Measurements from ENCODE around the gene RPL37. TPM values are rescaled to one million over a fixed set of nuclear protein-coding genes. Genes with fewer than 3 reads are reported as not detected.

RPL37 gene
- polyA plus RNA-seq, 1 donor (not counting 4 experiments of a cell fraction or from before 2014, with no cell fraction given), result 3,448 TPM

DNA sequence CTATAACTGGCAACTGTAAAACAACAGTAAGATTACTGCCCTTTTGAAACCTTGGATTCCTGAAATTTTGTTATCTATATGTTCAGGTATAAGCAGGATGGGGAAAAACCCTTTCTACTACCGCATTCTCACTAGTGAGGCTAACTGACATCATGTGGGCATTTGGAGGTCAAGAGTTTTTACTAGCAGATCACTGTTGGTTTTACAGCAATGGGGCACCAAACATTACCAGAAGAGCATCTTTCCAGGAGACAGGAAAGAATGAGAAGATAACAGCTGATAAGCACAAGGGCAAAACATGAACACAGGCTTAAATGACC lies 58.4 kb downstream of the RPL37 start:
- Histone ChIP-seq H3K9me3 (ENCODE audit: control insufficient read depth, low read depth, low read length) (no peaks in the 10 kb centered on the region), H3K4me1 (ENCODE audit: control insufficient read depth, extremely low read depth, insufficient read depth, low read length) (peaks cover 13% of the 10 kb centered on the region), H2AFZ (ENCODE audit: control insufficient read depth, low read length) (no peak overlapping the region), H3K79me2 (ENCODE audit: control insufficient read depth, insufficient read depth, low read length) (peaks cover 44% of the 10 kb centered on the region), H3K4me2 (ENCODE audit: control insufficient read depth, extremely low read depth, insufficient read depth, low read depth, low read length) (no peak overlapping the region), H3K4me3 (ENCODE audit: control insufficient read depth in 2 of 3, extremely low read depth in 1 of 3, insufficient read depth in 2 of 3, low read depth in 1 of 3, low read length in 3 of 3) (no peak overlapping the region), H4K20me1 (ENCODE audit: control insufficient read depth, extremely low read depth, insufficient read depth, low read length) (peaks cover 3% of the 10 kb centered on the region), H3K27me3 (ENCODE audit: control insufficient read depth, extremely low read depth, insufficient read depth, low read length) (no peaks in the 10 kb centered on the region), H3K27ac (ENCODE audit: control insufficient read depth, insufficient read depth, low read length) (no peak overlapping the region), H3K9me1 (ENCODE audit: control insufficient read depth, extremely low read depth, insufficient read depth, low read length) (peaks cover 4% of the 10 kb centered on the region), H3K9ac (ENCODE audit: control insufficient read depth, extremely low read depth, insufficient read depth, low read length) (no peak overlapping the region), H3K36me3 (ENCODE audit: control insufficient read depth in 2 of 2, extremely low read depth in 1 of 2, insufficient read depth in 2 of 2, low read length in 2 of 2) (peaks cover 2 to 7% of the 10 kb centered on the region in 2 experiments)
- DNase-seq (ENCODE audit: low read depth, low spot score), result no peak
- dilution Hi-C loops (cut with MboI; ENCODE audit: extremely low pct_ligation_motif_present, low sequenced_read_pairs), result no loop called here
- FAIRE-seq, result no peak
- TF ChIP-seq EZH2 (IDR thresholded peaks at IDR 0.05; ENCODE audit: low read length), result no peak
- TF ChIP-seq, protein P1, sequence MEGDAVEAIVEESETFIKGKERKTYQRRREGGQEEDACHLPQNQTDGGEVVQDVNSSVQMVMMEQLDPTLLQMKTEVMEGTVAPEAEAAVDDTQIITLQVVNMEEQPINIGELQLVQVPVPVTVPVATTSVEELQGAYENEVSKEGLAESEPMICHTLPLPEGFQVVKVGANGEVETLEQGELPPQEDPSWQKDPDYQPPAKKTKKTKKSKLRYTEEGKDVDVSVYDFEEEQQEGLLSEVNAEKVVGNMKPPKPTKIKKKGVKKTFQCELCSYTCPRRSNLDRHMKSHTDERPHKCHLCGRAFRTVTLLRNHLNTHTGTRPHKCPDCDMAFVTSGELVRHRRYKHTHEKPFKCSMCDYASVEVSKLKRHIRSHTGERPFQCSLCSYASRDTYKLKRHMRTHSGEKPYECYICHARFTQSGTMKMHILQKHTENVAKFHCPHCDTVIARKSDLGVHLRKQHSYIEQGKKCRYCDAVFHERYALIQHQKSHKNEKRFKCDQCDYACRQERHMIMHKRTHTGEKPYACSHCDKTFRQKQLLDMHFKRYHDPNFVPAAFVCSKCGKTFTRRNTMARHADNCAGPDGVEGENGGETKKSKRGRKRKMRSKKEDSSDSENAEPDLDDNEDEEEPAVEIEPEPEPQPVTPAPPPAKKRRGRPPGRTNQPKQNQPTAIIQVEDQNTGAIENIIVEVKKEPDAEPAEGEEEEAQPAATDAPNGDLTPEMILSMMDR (optimal IDR thresholded peaks at IDR 0.05 in 1 of 3, IDR thresholded peaks at IDR 0.05 in 1 of 3, conservative IDR thresholded peaks at IDR 0.05 in 1 of 3; ENCODE audit: extremely low read depth in 1 of 3, insufficient read depth in 2 of 3, low read length in 3 of 3), result no peak

DNA sequence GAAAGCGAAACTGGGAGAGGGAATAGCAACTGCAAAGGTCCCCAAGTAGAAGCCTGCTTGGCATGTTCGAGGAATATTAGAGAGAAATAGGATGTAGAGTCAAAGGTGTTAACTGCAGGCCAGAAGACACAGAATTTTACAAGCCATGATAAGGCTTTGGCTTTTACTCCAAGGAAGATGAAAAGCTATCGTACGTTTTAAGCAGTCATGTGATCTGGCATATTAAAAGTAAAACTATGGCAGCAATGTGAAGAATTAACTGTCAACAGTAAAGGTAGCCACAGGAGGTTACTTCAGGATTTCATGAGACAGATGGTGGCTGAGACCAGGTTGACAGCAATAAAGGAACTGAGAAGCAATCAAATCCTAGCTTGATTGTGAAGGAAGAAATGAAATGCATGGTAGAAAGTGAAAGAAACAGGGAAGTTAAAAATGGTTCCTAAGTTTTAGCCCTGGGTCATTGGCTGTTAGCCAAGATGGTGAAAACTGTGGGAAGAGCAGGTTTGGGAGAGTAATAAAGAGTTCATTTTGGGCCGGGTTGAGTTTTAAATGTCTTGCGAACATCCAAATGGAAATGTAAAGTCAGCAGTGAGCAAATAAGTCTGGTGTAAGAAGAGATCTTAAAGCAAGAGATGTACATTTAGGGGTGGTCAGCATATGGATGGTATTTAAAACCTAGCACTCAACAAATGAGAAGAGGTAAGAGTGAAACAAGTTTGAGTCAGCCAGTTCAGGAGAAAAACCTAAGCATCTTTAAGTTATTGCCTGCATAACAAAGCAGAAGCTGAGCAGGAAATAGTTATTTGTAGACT lies 59.0 kb downstream of the RPL37 start:
- no peaks in the 10 kb centered on the region for H3K27me3 ChIP-seq (ENCODE audit: control insufficient read depth, extremely low read depth, insufficient read depth, low read length)
- H3K79me2 ChIP-seq (ENCODE audit: control insufficient read depth, insufficient read depth, low read length), result peaks cover 38% of the 10 kb centered on the region
- H4K20me1 ChIP-seq (ENCODE audit: control insufficient read depth, extremely low read depth, insufficient read depth, low read length), result peaks cover 3% of the 10 kb centered on the region
- no peak overlapping the region for H3K4me2 ChIP-seq (ENCODE audit: control insufficient read depth, extremely low read depth, insufficient read depth, low read depth, low read length)
- no peak overlapping the region for H3K27ac ChIP-seq (ENCODE audit: control insufficient read depth, insufficient read depth, low read length)
- peaks cover 4% of the 10 kb centered on the region for H3K9me1 ChIP-seq (ENCODE audit: control insufficient read depth, extremely low read depth, insufficient read depth, low read length)
- no peak for TF ChIP-seq EZH2 (IDR thresholded peaks at IDR 0.05; ENCODE audit: low read length)
- TF ChIP-seq, protein P1 (optimal IDR thresholded peaks at IDR 0.05 in 1 of 3, IDR thresholded peaks at IDR 0.05 in 1 of 3, conservative IDR thresholded peaks at IDR 0.05 in 1 of 3; ENCODE audit: extremely low read depth in 1 of 3, insufficient read depth in 2 of 3, low read length in 3 of 3), result no peak
- peaks cover 3 to 7% of the 10 kb centered on the region in 2 experiments for H3K36me3 ChIP-seq (ENCODE audit: control insufficient read depth in 2 of 2, extremely low read depth in 1 of 2, insufficient read depth in 2 of 2, low read length in 2 of 2)
- FAIRE-seq (no peak), DNase-seq (ENCODE audit: low read depth, low spot score) (no peak)
- no peak overlapping the region for H2AFZ ChIP-seq (ENCODE audit: control insufficient read depth, low read length)
- H3K4me3 ChIP-seq (ENCODE audit: control insufficient read depth in 2 of 3, extremely low read depth in 1 of 3, insufficient read depth in 2 of 3, low read depth in 1 of 3, low read length in 3 of 3), result no peak overlapping the region
- no peak overlapping the region for H3K9ac ChIP-seq (ENCODE audit: control insufficient read depth, extremely low read depth, insufficient read depth, low read length)
- H3K4me1 ChIP-seq (ENCODE audit: control insufficient read depth, extremely low read depth, insufficient read depth, low read length), result peaks cover 13% of the 10 kb centered on the region
- dilution Hi-C loops (cut with MboI; ENCODE audit: extremely low pct_ligation_motif_present, low sequenced_read_pairs), result no loop called here
- no peaks in the 10 kb centered on the region for H3K9me3 ChIP-seq (ENCODE audit: control insufficient read depth, low read depth, low read length)

Small RNA genes within 50 kb of the gene (small RNA-seq; reads per million reads assigned to genes)
- gene RF00191 (ENCODE audit: insufficient read length in 3 of 3, low read depth in 3 of 3, low replicate concordance in 1 of 3), result 0 reads per million in 3 experiments
- 13.0 to 893 (median 14.3) reads per million in 3 experiments for gene SNORD72 (ENCODE audit: insufficient read length in 3 of 3, low read depth in 3 of 3, low replicate concordance in 1 of 3)

Other genes starting within 250 kb of the RPL37 start
- 7.5 to 12.2 TPM (median 9.5 TPM) in 3 replicates for gene PTGER4, start 155.3 kb downstream of the RPL37 start, polyA plus RNA-seq
- 3.6 to 7.1 TPM (median 3.7 TPM) in 3 replicates for gene TTC33, start 79.3 kb downstream of the RPL37 start, polyA plus RNA-seq
- gene PRKAA1, start 36.8 kb downstream of the RPL37 start, polyA plus RNA-seq, result 25.0 to 59.3 TPM (median 44.2 TPM) in 3 replicates
- 4.3 to 5.1 TPM (median 4.4 TPM) in 3 replicates for gene CARD6, start 6.1 kb upstream of the RPL37 start, polyA plus RNA-seq
- gene C7, start 74.3 kb upstream of the RPL37 start, polyA plus RNA-seq, result not detected in 3 replicates
- gene MROH2B, start 236.1 kb upstream of the RPL37 start, polyA plus RNA-seq, result not detected in 3 replicates

Measured in keratinocyte (primary cell).